Breast epithelium (tissue), 4 donors: ENCODE data around the gene HBG1. TPM values are rescaled to one million over a fixed set of nuclear protein-coding genes. Genes with fewer than 3 reads are reported as not detected.

Experiments used
- DNase-seq, 2 donors: peaks; one replicate each; pipeline ENCODE4 v3.0.0-alpha.2; 2019; ENCODE audit warnings: low spot score in 2 of 2
- H3K27ac ChIP-seq, 2 donors: fragments of 200-600 bp; sonication (generic) in 1 of 2; one replicate each; pipeline ENCODE4 v1.5.1; 2016 to 2019; ENCODE audit warnings: mild to moderate bottlenecking in 1 of 2
- H3K27me3 ChIP-seq, 2 donors: fragments of 200-600 bp; sonication (generic) in 1 of 2; one replicate each; pipeline versions ENCODE4 v1.5.1 to v1.6.0; 2017 to 2019; ENCODE audit warnings: control low read depth in 1 of 2, mild to moderate bottlenecking in 1 of 2
- H3K36me3 ChIP-seq: fragments of 200-600 bp; one replicate; pipeline ENCODE4 v1.5.1; 2019
- H3K4me1 ChIP-seq, 2 donors: fragments of 200-600 bp; sonication (generic); one replicate each; pipeline ENCODE4 v1.5.1; 2016 to 2019; ENCODE audit warnings: control low read depth in 1 of 2
- H3K4me3 ChIP-seq, 3 donors: fragments of 200-600 bp; sonication (generic); 1 replicate in 2 of 3; 2 replicates in 1 of 3; pipeline ENCODE4 v1.5.1; 2016 to 2019; ENCODE audit warnings: mild to moderate bottlenecking in 3 of 3, moderate library complexity in 2 of 3
- H3K9me3 ChIP-seq, 2 donors: fragments of 200-600 bp; sonication (generic) in 1 of 2; one replicate each; pipeline ENCODE4 v1.5.1; 2016 to 2019; ENCODE audit warnings: control low read depth in 1 of 2
- CTCF ChIP-seq, 3 donors: fragments of 450-650 bp; IDR thresholded peaks; one replicate each; pipeline ENCODE4 v1.5.1; 2016 to 2017; ENCODE audit warnings: antibody characterized with exemption in 3 of 3, mild to moderate bottlenecking in 3 of 3, moderate library complexity in 3 of 3
- POLR2A ChIP-seq: fragments of 450-650 bp; IDR thresholded peaks from one replicate; pipeline ENCODE4 v1.6.1; 2016; ENCODE audit warnings: antibody characterized with exemption, mild to moderate bottlenecking, moderate library complexity
- POLR2AphosphoS5 ChIP-seq, 3 donors: sonication (generic); formaldehyde crosslinking; IDR thresholded peaks; one replicate each; pipeline ENCODE4 v1.6.1; 2017; ENCODE audit warnings: antibody characterized with exemption in 3 of 3
- intact Hi-C: fragments of 100-400 bp; cut with DNase I; formaldehyde crosslinking; loops from one replicate; pipeline ENCODE4 v1.15.1; 2023; ENCODE audit warnings: low total_unique reads
- total RNA-seq, 3 donors: library from RNA; depleted of rRNA; stranded (reverse); fragments of >200 nt; gene quantifications; one replicate each; pipeline ENCODE4 v1.1.0, GENCODE V29; 2016

HBG1 gene
- total RNA-seq, 3 donors from 2014 or later = not detected

DNA sequence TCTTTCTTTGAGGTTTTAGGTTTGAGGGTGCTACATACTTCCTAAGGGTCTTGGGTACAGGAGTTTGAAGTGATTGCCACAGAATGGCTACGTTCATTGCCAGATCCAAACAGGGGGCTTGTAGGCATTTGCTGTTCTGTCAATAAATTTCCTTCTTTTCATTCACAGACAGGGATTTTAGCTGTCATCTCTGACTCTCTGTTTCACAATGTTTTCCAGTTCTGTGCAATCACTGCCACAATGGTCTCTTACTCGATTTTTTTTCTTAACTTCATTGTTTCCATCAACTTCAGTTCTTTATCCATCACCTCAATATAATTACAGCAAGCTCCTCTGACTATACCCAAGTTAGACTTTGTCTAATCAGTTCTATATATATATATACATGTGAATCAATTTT, 9.2 kb downstream of the HBG1 start:
- H3K27me3 ChIP-seq = no peaks in the 10 kb centered on the region
- H3K36me3 ChIP-seq = no peaks in the 10 kb centered on the region
- no peak overlapping the region for H3K4me3 ChIP-seq
- H3K4me1 ChIP-seq = no peaks in the 10 kb centered on the region
- TF ChIP-seq POLR2A (no peak), POLR2AphosphoS5 (IDR thresholded peaks at IDR 0.05) (no peak), CTCF (IDR thresholded peaks at IDR 0.05) (no peak)
- H3K27ac ChIP-seq = no peak overlapping the region
- H3K9me3 ChIP-seq = no peaks in the 10 kb centered on the region
- intact Hi-C loops = no loop called here
- DNase-seq = no peak

GRCh38 chr11:5240056-5240455, 9.6 kb downstream of the HBG1 start:
- intact Hi-C loops = no loop called here
- H3K27ac ChIP-seq = no peak overlapping the region
- TF ChIP-seq POLR2A (no peak), CTCF (IDR thresholded peaks at IDR 0.05) (no peak), POLR2AphosphoS5 (IDR thresholded peaks at IDR 0.05) (no peak)
- H3K4me3 ChIP-seq = no peak overlapping the region
- no peaks in the 10 kb centered on the region for H3K36me3 ChIP-seq
- H3K4me1 ChIP-seq = no peaks in the 10 kb centered on the region
- no peak for DNase-seq
- no peaks in the 10 kb centered on the region for H3K27me3 ChIP-seq
- no peaks in the 10 kb centered on the region for H3K9me3 ChIP-seq

GRCh38 chr11:5239046-5239445, 10.6 kb downstream of the HBG1 start:
- Histone ChIP-seq H3K27ac (no peak overlapping the region), H3K4me3 (no peak overlapping the region), H3K27me3 (no peaks in the 10 kb centered on the region), H3K4me1 (no peaks in the 10 kb centered on the region), H3K9me3 (no peaks in the 10 kb centered on the region), H3K36me3 (no peaks in the 10 kb centered on the region)
- intact Hi-C loops = no loop called here
- no peak for TF ChIP-seq CTCF (IDR thresholded peaks at IDR 0.05)
- no peak for TF ChIP-seq POLR2A
- TF ChIP-seq POLR2AphosphoS5 (IDR thresholded peaks at IDR 0.05) = no peak
- DNase-seq = no peak

DNA sequence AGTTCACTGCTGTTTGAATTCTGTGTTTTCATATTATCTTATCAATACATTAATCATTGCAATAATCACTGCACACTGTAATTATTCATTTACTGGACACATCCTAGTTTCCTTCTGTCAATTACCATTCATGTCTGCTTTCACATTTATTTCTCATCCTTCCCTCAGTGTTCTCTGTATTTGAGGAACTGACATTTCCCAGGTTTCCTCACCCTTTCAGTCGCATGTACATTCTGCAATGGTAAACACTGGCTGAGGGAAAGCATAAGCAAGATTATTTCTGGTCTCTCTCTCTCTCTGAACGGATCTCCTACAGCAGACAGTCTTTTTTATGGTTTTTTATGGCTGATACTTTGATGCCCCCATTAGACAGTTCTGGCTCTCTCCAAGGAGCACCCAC, 11.2 kb downstream of the HBG1 start:
- intact Hi-C loops = no loop called here

GRCh38 chr11:5237420-5237819, 12.2 kb downstream of the HBG1 start:
- Histone ChIP-seq H3K27me3 (no peaks in the 10 kb centered on the region), H3K9me3 (no peaks in the 10 kb centered on the region), H3K27ac (no peak overlapping the region), H3K4me3 (no peak overlapping the region), H3K4me1 (no peaks in the 10 kb centered on the region), H3K36me3 (no peaks in the 10 kb centered on the region)
- DNase-seq = no peak
- intact Hi-C loops = no loop called here
- TF ChIP-seq POLR2A (no peak), CTCF (IDR thresholded peaks at IDR 0.05) (no peak), POLR2AphosphoS5 (IDR thresholded peaks at IDR 0.05) (no peak)

More for the DNA sequence above, 11.2 kb downstream of the HBG1 start:
- no peak overlapping the region for H3K4me3 ChIP-seq
- H3K36me3 ChIP-seq = no peaks in the 10 kb centered on the region
- H3K27ac ChIP-seq = no peak overlapping the region
- H3K9me3 ChIP-seq = no peaks in the 10 kb centered on the region
- H3K4me1 ChIP-seq = no peaks in the 10 kb centered on the region
- no peaks in the 10 kb centered on the region for H3K27me3 ChIP-seq
- DNase-seq = no peak
- TF ChIP-seq POLR2AphosphoS5 (IDR thresholded peaks at IDR 0.05) (no peak), CTCF (IDR thresholded peaks at IDR 0.05) (no peak), POLR2A (no peak)
